Measurements from ENCODE around the gene DHX36. TPM values are rescaled to one million over a fixed set of nuclear protein-coding genes. Genes with fewer than 3 reads are reported as not detected.

The DHX36 gene
- total RNA-seq, 4 donors from 2014 or later: 33.7 to 115 (median 37.3) TPM

DNA sequence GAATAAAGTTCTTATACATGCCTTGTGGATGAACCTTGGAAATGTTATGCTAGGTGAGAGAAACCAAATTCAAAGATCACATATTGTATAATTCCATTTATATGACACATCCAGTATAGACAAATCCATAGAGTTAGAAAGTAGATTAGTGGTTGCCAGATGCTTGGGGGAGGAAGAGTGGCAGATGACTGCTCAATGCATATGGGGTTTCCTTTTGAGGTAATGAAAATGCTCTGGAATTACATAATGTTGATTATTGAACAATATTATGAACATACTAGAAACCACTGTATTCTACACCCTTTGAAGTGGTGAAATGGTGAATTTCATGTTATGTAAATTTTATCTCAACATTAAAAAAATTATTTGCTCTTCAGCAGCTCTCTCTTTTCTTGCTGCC lies 100.8 kb downstream of the DHX36 start:
- H3K27ac ChIP-seq: no peak overlapping the region
- no peak overlapping the region for H3K4me3 ChIP-seq
- TF ChIP-seq, protein P1, sequence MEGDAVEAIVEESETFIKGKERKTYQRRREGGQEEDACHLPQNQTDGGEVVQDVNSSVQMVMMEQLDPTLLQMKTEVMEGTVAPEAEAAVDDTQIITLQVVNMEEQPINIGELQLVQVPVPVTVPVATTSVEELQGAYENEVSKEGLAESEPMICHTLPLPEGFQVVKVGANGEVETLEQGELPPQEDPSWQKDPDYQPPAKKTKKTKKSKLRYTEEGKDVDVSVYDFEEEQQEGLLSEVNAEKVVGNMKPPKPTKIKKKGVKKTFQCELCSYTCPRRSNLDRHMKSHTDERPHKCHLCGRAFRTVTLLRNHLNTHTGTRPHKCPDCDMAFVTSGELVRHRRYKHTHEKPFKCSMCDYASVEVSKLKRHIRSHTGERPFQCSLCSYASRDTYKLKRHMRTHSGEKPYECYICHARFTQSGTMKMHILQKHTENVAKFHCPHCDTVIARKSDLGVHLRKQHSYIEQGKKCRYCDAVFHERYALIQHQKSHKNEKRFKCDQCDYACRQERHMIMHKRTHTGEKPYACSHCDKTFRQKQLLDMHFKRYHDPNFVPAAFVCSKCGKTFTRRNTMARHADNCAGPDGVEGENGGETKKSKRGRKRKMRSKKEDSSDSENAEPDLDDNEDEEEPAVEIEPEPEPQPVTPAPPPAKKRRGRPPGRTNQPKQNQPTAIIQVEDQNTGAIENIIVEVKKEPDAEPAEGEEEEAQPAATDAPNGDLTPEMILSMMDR (IDR thresholded peaks at IDR 0.05): no peak
- no peak for TF ChIP-seq EP300 (IDR thresholded peaks at IDR 0.05)
- no peak for TF ChIP-seq POLR2AphosphoS5 (IDR thresholded peaks at IDR 0.05)
- TF ChIP-seq POLR2A (IDR thresholded peaks at IDR 0.05): no peak
- H3K27me3 ChIP-seq: no peaks in the 10 kb centered on the region
- H3K36me3 ChIP-seq: peaks cover 10% of the 10 kb centered on the region
- no peaks in the 10 kb centered on the region for H3K4me1 ChIP-seq
- no peak for DNase-seq (ENCODE audit: low spot score in 2 of 2)
- no peaks in the 10 kb centered on the region for H3K9me3 ChIP-seq

Other genes starting within 250 kb of the DHX36 start
- 10 to 100 TPM; 30.6 to 49.3 (median 37.8) TPM for gene ARHGEF26, start 203.1 kb downstream of the DHX36 start, total RNA-seq
- gene GPR149, start 105.7 kb upstream of the DHX36 start, total RNA-seq: under 1 TPM in 1 of 4 donors, not detected in 3; 0.25 TPM

Data from suprapubic skin (tissue), 4 donors.